Cerebellar cortex (tissue), 1 donor: Measurements from ENCODE around the gene NPC1L1.

ENCODE experiments used
- DNase-seq: peaks from one replicate; pipeline ENCODE4 v3.0.0-alpha.2; 2015; ENCODE audit warnings: low spot score

NPC1L1 gene

GRCh38 chr7:44470628-44471245, 70.4 kb downstream of the NPC1L1 start:
- DNase-seq = no peak

- no peak for DNase-seq
These were observed 71.0 kb downstream of the NPC1L1 start for GRCh38 chr7:44470135-44470479.

- no peak for DNase-seq
These were observed 71.5 kb downstream of the NPC1L1 start for GRCh38 chr7:44469461-44470134.

GRCh38 chr7:44467217-44467548, 73.9 kb downstream of the NPC1L1 start:
- DNase-seq = no peak

- DNase-seq = no peak
These were observed 74.6 kb downstream of the NPC1L1 start for GRCh38 chr7:44466300-44467216.

DNA sequence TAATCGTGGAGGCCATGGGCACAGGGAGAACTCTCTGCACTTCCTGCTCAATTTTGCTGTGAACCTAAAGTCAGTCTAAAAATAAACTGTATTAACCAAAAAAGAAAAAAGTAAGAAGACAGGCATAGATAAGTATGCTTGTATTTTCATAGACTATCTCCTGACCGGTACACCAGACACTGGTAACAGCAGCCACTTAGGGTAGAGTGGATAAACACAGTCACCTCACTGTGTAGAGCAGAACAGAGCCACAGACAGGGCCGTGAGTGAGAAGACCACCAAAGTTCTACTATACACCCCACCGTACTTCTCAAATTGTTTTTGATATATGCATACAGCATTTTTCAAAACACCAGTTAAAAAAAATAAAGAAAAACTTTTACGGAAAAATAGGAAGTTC, 75.6 kb downstream of the NPC1L1 start:
- DNase-seq = no peak

DNA sequence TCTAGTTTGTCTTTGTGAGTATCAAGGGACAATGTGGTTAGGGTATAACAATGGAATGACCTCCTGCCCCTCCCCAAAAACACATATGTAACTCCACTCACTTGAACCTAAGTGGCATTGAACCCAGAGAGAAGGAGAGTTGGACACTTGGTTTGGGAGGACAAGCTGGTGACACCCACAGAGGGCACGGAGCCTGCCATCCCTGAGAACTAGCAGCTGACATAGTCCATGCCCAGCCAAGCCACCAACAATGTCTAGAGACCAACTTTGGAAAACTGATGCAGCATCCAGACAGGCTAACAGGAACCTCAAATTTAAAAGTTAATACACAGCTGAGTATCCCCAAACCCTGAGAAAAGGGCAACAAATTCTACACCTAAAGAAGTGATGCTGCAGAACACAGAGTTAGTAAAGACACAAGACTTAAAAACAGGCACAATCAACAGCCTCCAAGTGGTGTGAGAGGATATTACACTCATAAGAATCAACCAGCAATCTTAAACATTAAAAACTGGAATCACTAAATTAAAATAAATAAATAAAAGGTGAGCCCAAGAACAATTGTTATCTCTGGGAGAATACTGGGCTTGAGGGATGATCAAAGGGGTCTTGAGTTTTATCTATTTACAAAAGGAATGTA, 77.8 kb downstream of the NPC1L1 start:
- DNase-seq = no peak
